Measurements from ENCODE around the gene VGLL4.

Gene VGLL4

GRCh38 chr3:11559816-11560633 lies 83.7 kb downstream of the VGLL4 start:
- no peak overlapping the region for H3K27ac ChIP-seq (replicated peaks)
- no peaks in the 10 kb centered on the region for H3K27me3 ChIP-seq (ENCODE audit: insufficient read depth, poor library complexity, severe bottlenecking)
- no peak overlapping the region for H3K4me3 ChIP-seq (replicated peaks; ENCODE audit: insufficient read depth, low read length)
- DNase-seq (ENCODE audit: low read depth in 1 of 2, low spot score in 1 of 2): no peak
- TF ChIP-seq POLR2AphosphoS5 (IDR thresholded peaks at IDR 0.05; ENCODE audit: low read depth) (no peak; the same call in 1 of the 2 replicates), CTCF (IDR thresholded peaks at IDR 0.05; ENCODE audit: insufficient read depth, low read length) (no peak), REST (IDR thresholded peaks at IDR 0.05; ENCODE audit: insufficient replicate concordance, low read depth) (no peak), GABPA (IDR thresholded peaks at IDR 0.05; ENCODE audit: low read depth) (no peak)

GRCh38 chr3:11558918-11559815 lies 84.5 kb downstream of the VGLL4 start:
- Histone ChIP-seq H3K4me3 (replicated peaks; ENCODE audit: insufficient read depth, low read length) (no peak overlapping the region), H3K27ac (replicated peaks) (no peak overlapping the region), H3K27me3 (ENCODE audit: insufficient read depth, poor library complexity, severe bottlenecking) (no peaks in the 10 kb centered on the region)
- no peak for DNase-seq (ENCODE audit: low read depth in 1 of 2, low spot score in 1 of 2)
- no peak for TF ChIP-seq POLR2AphosphoS5 (IDR thresholded peaks at IDR 0.05; ENCODE audit: low read depth)
- TF ChIP-seq CTCF (IDR thresholded peaks at IDR 0.05; ENCODE audit: insufficient read depth, low read length): no peak
- TF ChIP-seq REST (IDR thresholded peaks at IDR 0.05; ENCODE audit: insufficient replicate concordance, low read depth): no peak
- no peak for TF ChIP-seq SPI1 (IDR thresholded peaks at IDR 0.05; ENCODE audit: borderline replicate concordance, low read depth)
- no peak for TF ChIP-seq GABPA (IDR thresholded peaks at IDR 0.05; ENCODE audit: low read depth)

GRCh38 chr3:11558411-11558903 lies 85.3 kb downstream of the VGLL4 start:
- no peak for DNase-seq (ENCODE audit: low read depth in 1 of 2, low spot score in 1 of 2)
- Histone ChIP-seq H3K27ac (replicated peaks) (no peak overlapping the region), H3K4me3 (replicated peaks; ENCODE audit: insufficient read depth, low read length) (no peak overlapping the region), H3K27me3 (ENCODE audit: insufficient read depth, poor library complexity, severe bottlenecking) (no peaks in the 10 kb centered on the region)
- TF ChIP-seq POLR2AphosphoS5 (IDR thresholded peaks at IDR 0.05; ENCODE audit: low read depth) (peak; percentile 11; the same call in 1 of the 2 replicates), CTCF (IDR thresholded peaks at IDR 0.05; ENCODE audit: insufficient read depth, low read length) (no peak)

All from HL-60 (cell line).